Endodermal cell (in vitro differentiated cells): ENCODE measurements around the gene TIAM2. TPM values are rescaled to one million over a fixed set of nuclear protein-coding genes. Genes with fewer than 3 reads are reported as not detected.

Source experiments
- DNase-seq: peaks from one replicate; pipeline ENCODE4 v3.0.0-alpha.2; 2017
- H3K27ac ChIP-seq: 2 replicates; pipeline ENCODE4 v1.5.1; 2013; ENCODE audit warnings: mild to moderate bottlenecking, low read depth, low read length, moderate library complexity
- H3K27me3 ChIP-seq: 2 replicates; pipeline ENCODE4 v1.6.1; 2013; ENCODE audit warnings: mild to moderate bottlenecking, low read length, moderate library complexity; ENCODE audit not compliant: insufficient read depth, control insufficient read depth, poor library complexity, severe bottlenecking
- H3K36me3 ChIP-seq: 2 replicates; pipeline ENCODE4 v1.7.0; 2013; ENCODE audit warnings: mild to moderate bottlenecking, low read length, moderate library complexity; ENCODE audit not compliant: control insufficient read depth, insufficient read depth
- H3K4me1 ChIP-seq: one replicate; pipeline ENCODE4 v1.7.0; 2013; ENCODE audit warnings: low read length; ENCODE audit not compliant: control insufficient read depth, insufficient read depth
- H3K4me3 ChIP-seq: 2 replicates; pipeline ENCODE4 v1.5.1; 2013; ENCODE audit warnings: mild to moderate bottlenecking, low read length, moderate library complexity
- H3K9ac ChIP-seq: 2 replicates; pipeline ENCODE4 v1.6.1; 2013; ENCODE audit warnings: mild to moderate bottlenecking, low read length, moderate library complexity; ENCODE audit not compliant: poor library complexity, severe bottlenecking; ENCODE audit errors: extremely low read depth
- H3K9me3 ChIP-seq: 2 replicates; pipeline ENCODE4 v1.6.1; 2013; ENCODE audit warnings: mild to moderate bottlenecking, low read length, moderate library complexity; ENCODE audit not compliant: control insufficient read depth
- H3K27ac Mint-ChIP-seq: 2 replicates; pipeline ENCODE4 v1.8.0; 2020; ENCODE audit warnings: mixed read lengths
- H3K27me3 Mint-ChIP-seq: 2 replicates; pipeline ENCODE4 v1.8.0; 2021; ENCODE audit warnings: mild to moderate bottlenecking, mixed read lengths; ENCODE audit not compliant: insufficient read depth
- H3K36me3 Mint-ChIP-seq: 2 replicates; pipeline ENCODE4 v1.8.0; 2020; ENCODE audit warnings: low read depth, mixed read lengths
- H3K4me1 Mint-ChIP-seq: 2 replicates; pipeline ENCODE4 v1.8.0; 2020; ENCODE audit warnings: mixed read lengths
- H3K4me3 Mint-ChIP-seq: 2 replicates; pipeline ENCODE4 v1.8.0; 2020; ENCODE audit warnings: mild to moderate bottlenecking, moderate library complexity, mixed read lengths
- H3K9me3 Mint-ChIP-seq: 2 replicates; pipeline ENCODE4 v1.8.0; 2020; ENCODE audit warnings: mild to moderate bottlenecking, mixed read lengths
- CTCF ChIP-seq: fragments of 200-600 bp; sonication (generic); conservative IDR thresholded peaks from 2 replicates; pipeline ENCODE4 v1.5.0; 2021; ENCODE audit warnings: antibody characterized with exemption, mild to moderate bottlenecking
- WGBS, 2 experiments: methylation state at CpG; one replicate each; pipeline versions ENCODE4 v1.1.5 to v1.1.7; 2013; ENCODE audit warnings: missing lambda C conversion rate in 2 of 2, mixed read lengths in 1 of 2; ENCODE audit not compliant: insufficient coverage in 1 of 2, insufficient read length in 1 of 2; 5-methylcytosine and 5-hydroxymethylcytosine counted together
- total RNA-seq, 2 donors: library from RNA; stranded (reverse); fragmentation: NEBNext Ultra II Directional in 1 of 2; extraction: Animal tissue kit (Norgen Biotek cat#: 25700) in 1 of 2; gene quantifications; 2 replicates in 1 of 2; 3 replicates in 1 of 2; pipeline ENCODE4 v1.2.1, GENCODE V29; 2021

The TIAM2 gene
- total RNA-seq, 2 donors from 2014 or later = 15.7 to 17.5 TPM

DNA sequence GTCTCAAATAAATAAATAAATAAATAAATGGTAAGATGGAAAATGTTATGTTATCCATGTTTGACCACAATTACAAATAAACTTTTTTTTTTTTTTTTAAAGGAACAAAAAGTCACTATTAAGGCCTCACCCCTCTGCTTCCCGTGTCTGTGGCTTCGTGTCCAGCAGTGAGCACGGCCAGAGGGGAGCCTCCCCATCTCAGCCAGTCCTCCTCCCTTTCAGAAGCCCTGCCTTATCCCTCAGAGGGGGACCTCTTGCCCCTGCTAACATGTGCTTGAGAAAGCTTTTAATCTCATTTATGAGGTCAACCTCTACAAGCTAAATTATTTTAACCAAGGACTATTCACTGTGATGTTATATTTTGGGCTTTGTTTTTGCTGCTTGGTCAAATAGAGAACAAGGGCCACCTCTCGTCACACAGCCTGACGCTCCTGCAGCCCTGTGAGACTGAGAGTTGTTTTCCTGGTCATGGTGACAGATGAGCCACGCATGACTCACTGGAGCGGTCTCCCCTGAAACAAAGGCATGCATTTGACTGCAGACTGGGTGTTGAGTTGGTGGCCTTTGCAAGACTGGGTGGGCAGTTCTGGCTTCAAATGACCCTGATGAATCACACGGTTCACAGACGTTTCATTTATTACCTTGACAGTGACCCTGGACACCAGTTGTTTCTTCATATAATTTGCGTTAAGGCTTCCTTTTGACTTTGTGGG, 131.8 kb downstream of the TIAM2 start:
- Histone ChIP-seq H3K4me3 (no peak overlapping the region), H3K9me3 (no peaks in the 10 kb centered on the region), H3K36me3 (no peaks in the 10 kb centered on the region), H3K27ac (peak overlapping the region; percentile 30), H3K9ac (no peak overlapping the region), H3K4me1 (no peaks in the 10 kb centered on the region), H3K27me3 (no peaks in the 10 kb centered on the region)
- Mint-ChIP-seq H3K27me3 (no peaks in the 10 kb centered on the region), H3K9me3 (no peaks in the 10 kb centered on the region), H3K36me3 (peaks cover 3% of the 10 kb centered on the region), H3K27ac (peak overlapping the region; percentile 79), H3K4me3 (no peak overlapping the region), H3K4me1 (peaks cover 12% of the 10 kb centered on the region)
- 73% methylated on average over 8 to 10 of the region's 10 CpGs for WGBS, 2 experiments
- DNase-seq = peak; percentile 79
- no peak for TF ChIP-seq CTCF

DNA sequence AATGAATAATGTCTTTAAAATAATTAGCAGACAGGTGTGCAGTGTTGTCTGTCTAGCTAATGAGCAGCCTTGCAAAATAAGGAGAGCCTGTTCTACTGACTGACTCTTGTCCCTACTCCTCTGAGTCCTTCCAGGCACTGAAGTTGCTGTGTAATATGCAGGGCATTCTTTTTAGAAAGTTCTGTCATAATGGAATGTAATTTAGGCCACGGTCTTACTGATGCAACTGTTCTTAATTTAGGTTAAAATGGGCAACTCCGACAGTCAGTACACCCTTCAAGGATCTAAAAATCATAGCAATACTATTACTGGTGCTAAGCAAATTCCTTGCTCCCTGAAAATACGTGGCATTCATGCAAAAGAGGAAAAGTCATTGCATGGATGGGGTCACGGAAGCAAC, 133.9 kb downstream of the TIAM2 start:
- WGBS, 2 experiments = 95% methylated on average over 3 to 4 of the region's 4 CpGs
- H3K4me3 ChIP-seq = no peak overlapping the region
- no peaks in the 10 kb centered on the region for H3K27me3 Mint-ChIP-seq
- H3K27me3 ChIP-seq = no peaks in the 10 kb centered on the region
- no peak for DNase-seq
- H3K9ac ChIP-seq = no peak overlapping the region
- no peak overlapping the region for H3K4me3 Mint-ChIP-seq
- H3K36me3 ChIP-seq = no peaks in the 10 kb centered on the region
- H3K27ac ChIP-seq = no peak overlapping the region
- no peaks in the 10 kb centered on the region for H3K9me3 Mint-ChIP-seq
- peaks cover 3% of the 10 kb centered on the region for H3K36me3 Mint-ChIP-seq
- H3K9me3 ChIP-seq = no peaks in the 10 kb centered on the region
- peaks cover 7% of the 10 kb centered on the region for H3K4me1 Mint-ChIP-seq
- no peak overlapping the region for H3K27ac Mint-ChIP-seq
- no peaks in the 10 kb centered on the region for H3K4me1 ChIP-seq
- no peak for TF ChIP-seq CTCF

DNA sequence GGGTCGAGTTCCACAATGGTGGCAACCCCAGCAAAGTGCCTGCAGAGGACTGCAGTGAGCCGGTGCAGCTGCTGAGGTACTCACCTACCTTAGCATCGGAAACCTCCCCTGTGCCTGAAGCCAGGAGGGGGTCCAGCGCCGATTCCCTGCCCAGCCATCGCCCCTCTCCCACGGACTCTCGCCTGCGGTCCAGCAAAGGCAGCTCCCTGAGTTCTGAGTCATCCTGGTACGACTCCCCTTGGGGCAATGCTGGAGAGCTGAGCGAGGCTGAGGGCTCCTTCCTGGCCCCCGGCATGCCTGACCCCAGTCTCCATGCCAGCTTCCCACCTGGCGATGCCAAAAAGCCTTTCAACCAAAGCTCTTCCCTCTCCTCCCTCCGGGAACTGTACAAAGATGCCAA, 134.6 kb downstream of the TIAM2 start:
- H3K4me1 Mint-ChIP-seq = peaks cover 7% of the 10 kb centered on the region
- no peak for DNase-seq
- TF ChIP-seq CTCF = no peak
- H3K9me3 ChIP-seq = no peaks in the 10 kb centered on the region
- no peaks in the 10 kb centered on the region for H3K27me3 ChIP-seq
- WGBS, 2 experiments = 95 to 97% methylated on average over 11 to 14 of the region's 14 CpGs
- H3K9me3 Mint-ChIP-seq = no peaks in the 10 kb centered on the region
- H3K36me3 ChIP-seq = no peaks in the 10 kb centered on the region
- no peak overlapping the region for H3K4me3 ChIP-seq
- no peak overlapping the region for H3K27ac Mint-ChIP-seq
- H3K27me3 Mint-ChIP-seq = no peaks in the 10 kb centered on the region
- H3K4me3 Mint-ChIP-seq = no peak overlapping the region
- no peak overlapping the region for H3K27ac ChIP-seq
- H3K4me1 ChIP-seq = no peaks in the 10 kb centered on the region
- no peak overlapping the region for H3K9ac ChIP-seq
- H3K36me3 Mint-ChIP-seq = peaks cover 3% of the 10 kb centered on the region
